HG03439 (cell line): ENCODE data around the gene NFIX.

Source experiments
- ATAC-seq: cut with Tn5 transposase; IDR thresholded peaks from one replicate; pipeline ENCODE4 v1.9.1; 2021; ENCODE audit warnings: mild to moderate bottlenecking, moderate library complexity; ENCODE audit not compliant: unreplicated experiment

NFIX gene

DNA sequence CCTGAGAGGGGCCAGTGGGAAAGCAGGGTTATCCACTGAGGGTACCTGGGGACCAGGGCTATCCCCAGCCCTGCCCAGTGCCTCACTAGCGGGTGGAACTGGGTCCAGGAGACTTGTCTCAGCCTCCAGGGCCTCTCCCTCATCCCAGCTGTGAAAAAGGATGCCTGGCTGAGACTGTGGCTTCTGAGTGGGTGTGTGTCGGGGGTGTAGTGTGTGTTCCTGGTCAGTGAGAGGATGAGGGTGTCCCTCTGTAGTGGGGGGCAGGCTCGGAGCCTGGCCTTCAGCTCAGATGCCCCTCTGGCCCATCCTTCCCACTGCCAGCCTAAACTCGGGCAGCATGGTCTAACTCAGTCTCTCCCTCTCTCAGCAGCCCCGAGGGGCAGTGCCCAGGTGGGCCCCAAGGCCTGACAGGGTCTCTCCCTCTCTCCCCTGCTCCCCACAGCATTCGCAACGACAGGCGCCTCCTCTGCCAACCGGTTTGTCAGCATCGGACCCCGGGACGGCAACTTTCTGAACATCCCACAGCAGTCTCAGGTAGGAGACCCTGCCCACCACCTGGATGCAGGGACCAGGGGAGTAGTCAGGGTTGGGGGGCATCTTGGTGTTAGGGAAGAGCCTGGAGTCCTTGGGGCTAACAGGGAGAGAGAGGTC, 94.7 kb downstream of the NFIX start:
- ATAC-seq, result no peak

DNA sequence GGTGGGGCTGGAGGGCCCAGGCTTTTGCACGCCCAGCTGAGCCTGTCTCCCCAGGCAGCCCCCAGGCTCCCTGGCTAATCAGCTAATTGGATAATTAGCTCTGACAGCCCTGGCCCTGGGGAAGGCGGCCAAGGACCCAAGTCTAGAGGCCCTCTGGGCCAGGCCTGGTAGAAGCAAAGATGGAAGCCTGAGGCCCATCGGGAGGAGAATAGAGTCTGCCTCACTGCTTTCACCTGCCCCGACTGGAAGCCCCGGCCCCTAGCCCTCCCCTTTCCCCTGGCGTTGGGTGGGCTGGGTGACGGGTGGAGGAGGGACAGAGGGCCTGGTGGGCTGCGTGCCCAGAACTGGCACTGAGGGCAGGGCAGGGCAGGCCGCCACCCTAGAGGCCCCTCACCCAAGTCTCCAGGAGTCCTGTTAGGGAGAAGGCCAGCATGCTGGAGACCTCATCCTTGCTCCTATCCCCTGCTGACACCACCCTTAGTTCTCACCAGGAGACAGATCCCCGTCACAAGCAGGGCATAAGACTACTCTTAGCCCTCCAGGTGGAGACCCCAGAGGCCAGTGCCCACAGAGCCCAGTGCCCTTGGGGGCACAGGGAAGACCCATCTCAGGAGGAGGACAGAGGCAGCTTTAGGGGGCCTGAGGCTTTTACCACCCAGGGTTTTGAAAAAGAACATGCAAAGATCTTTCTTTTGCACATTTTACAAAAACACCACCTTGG, 95.4 kb downstream of the NFIX start:
- ATAC-seq, result no peak

DNA sequence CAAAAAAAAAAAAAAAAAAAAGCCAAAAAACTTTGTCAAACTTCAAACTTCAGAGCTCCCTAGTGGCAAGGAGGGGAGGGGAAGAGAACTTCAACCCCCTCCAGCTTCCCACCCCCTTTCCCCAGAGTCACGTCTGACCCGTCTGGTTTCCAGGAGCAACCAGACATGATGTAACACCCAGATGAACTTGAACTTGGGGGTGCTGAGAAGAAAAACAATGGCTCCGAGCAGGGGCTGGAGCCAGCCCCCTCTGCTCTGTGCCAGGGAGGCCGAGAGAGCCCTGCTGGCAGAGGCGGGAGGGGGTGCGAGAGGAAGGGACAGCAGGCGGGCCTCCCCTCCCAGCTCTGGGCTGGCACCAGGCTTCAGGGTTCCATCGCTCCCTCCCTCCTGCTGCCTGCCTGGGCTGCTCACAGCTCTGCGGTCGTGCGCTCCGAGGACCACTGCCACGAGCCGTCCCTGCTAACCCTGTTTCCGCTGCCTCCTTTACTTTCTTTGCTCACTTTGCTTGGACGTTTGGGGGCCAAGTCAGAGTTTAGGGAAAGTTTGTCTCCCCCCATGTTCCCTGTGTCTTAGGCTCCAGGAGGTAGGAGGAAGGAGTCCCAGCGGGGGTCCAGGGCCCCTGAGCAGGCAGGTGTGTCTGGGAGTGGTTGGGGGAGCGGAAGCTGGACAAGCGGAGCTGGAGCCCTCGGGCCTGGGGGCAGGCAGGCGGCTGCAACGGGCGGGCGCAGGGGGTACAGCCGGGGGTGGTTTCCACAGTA, 96.3 kb downstream of the NFIX start:
- ATAC-seq, result no peak

DNA sequence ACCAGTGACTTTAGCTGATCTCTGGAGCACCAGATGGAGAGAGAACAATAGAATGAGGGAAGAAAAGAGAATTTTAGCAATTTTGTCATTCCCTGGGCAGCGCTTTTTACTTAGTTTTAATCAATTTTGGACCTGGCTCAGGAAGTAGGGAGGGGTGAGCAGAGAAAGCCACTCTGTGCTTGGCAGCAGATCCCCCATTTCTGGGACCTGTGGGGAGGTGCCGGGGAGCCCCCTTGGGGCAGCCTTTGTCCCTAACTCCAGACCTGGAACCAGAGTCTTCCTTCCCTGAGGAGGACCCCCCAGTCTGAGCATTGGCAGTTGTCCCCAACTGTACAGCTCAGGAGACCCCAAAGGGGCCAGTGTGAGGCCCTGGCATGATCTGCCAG, 96.9 kb downstream of the NFIX start:
- ATAC-seq, result no peak

DNA sequence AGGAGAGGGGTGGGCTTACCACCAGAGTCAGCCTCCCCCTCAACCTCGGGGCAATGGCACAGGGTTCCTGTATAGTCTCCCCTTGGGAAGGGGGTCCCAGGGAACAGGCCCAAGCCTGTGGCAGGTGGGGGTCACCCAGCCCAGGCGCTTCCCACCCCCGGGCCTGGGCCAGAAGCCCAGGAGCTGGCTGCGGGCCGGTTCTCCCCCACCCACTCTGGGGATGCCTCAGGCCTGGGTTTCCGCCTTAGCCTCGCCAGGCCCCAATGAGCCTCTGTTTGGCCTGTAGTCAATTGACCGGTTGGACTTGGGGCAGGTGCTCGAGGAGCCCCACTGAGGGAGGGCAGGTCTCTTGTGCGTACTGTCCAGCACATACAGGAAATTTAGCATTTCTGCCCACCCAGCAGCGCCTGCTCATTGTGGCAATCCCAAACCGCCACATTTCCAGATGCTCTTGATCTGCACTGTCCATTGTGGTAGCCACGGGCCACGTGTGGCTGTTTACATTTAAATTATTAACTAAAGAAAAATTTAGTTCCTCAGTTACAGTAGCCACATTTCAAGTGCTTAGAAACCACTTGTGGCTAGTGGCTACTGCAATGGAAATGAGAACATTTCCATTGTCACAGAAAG, 97.4 kb downstream of the NFIX start:
- ATAC-seq, result no peak

DNA sequence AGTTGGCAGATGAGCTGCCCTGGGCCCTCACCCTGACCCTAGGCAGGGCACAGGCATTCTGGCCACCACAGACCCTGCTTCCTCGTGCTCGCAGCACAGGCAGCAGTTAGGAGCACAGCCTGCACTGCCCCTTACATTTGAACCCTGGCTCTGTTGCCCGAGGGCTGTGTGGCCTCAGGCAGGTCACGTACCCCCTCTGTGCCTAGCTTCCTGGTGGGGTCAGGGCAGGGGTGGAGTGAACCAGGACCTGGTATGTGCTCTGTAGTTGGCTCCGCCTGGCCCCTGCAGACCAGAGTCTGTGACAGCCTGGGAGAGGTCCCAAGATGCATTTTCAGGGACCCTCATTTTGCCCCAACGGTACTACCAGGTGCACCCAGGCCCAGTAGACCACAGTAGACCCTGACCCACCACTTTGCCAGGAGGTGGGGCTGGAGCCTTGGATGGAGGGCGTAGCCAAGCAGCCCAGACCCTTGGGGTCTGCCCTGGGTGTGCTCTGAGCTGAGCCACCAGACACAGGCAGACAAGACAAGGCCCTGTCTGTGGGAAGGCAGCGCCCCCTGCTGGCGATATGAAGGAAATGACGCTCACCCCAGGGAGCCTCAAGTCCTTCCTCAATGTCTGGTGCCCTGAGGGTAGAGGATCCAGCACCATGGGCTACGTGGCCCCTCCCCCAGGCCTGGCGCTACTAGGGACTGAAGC, 98.3 kb downstream of the NFIX start:
- no peak for ATAC-seq

DNA sequence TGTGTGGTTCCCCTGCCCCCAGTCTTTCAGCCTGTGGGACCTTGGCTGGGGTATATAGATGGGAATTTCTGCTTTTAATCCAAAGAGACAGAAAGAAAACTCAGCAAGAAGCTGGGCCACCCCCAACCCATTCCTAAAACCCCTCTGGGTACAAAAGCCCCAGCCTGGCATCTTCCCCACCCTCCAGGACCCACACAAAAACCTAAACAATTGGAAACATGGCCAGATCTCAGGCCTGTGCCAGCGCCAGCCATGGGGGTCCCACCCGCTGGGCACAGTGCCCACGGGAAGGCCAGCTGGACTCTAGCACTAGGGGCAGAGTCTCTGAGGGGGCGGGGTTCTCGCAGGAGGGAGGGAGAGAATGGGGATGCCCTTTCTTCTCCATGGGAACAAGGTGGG, 98.8 kb downstream of the NFIX start:
- no peak for ATAC-seq

DNA sequence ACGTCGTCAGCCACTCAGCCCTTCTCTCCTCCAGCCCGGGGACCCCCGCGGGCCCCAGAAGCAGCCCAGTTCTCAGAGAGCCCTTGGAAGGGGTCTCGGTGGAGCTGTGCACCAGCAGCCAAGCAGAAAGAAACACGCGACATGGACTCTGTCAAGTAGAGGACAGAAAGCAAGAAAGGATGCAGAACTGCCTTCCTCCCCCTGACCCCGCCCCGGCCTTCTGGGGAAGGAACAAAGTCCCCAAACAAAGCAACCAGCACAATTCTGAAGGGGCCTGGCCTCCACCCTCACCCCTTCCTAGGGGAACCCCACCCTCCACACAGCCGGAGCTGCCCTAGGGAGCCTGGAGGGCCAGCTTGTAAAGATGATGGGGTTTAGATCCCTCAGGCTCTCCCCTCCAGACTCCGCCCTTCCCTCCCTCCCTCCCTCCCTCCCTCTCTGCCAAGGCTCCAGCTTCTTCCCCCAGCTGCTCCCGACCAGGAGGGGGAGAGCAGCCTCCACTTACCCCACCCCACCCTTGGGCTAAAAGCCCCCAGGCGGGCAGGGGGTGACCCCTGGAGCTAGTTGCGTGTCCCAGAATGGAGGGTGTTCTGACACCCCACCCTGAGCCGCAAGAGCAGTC, 99.6 kb downstream of the NFIX start:
- no peak for ATAC-seq

DNA sequence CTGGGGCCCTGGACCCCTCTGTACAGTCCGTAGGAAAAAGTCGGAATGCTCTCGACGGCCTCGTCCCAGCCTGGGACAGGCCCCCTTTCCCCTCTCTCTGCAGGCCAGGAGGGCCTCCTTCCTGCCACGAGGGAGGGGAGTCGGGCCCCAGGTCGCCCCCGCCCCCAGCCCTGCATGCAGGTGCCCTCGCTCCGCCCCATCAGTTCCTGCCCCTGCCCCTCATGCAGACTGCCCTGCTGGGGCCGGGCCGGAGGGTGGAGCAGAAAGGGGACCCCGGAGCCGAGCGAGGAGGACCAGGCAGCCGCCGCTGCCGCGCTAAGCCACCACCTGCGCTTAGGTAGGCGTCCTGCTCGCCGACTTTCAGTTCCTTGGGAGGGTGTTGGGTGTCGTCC, 100.1 kb downstream of the NFIX start:
- ATAC-seq, result no peak

DNA sequence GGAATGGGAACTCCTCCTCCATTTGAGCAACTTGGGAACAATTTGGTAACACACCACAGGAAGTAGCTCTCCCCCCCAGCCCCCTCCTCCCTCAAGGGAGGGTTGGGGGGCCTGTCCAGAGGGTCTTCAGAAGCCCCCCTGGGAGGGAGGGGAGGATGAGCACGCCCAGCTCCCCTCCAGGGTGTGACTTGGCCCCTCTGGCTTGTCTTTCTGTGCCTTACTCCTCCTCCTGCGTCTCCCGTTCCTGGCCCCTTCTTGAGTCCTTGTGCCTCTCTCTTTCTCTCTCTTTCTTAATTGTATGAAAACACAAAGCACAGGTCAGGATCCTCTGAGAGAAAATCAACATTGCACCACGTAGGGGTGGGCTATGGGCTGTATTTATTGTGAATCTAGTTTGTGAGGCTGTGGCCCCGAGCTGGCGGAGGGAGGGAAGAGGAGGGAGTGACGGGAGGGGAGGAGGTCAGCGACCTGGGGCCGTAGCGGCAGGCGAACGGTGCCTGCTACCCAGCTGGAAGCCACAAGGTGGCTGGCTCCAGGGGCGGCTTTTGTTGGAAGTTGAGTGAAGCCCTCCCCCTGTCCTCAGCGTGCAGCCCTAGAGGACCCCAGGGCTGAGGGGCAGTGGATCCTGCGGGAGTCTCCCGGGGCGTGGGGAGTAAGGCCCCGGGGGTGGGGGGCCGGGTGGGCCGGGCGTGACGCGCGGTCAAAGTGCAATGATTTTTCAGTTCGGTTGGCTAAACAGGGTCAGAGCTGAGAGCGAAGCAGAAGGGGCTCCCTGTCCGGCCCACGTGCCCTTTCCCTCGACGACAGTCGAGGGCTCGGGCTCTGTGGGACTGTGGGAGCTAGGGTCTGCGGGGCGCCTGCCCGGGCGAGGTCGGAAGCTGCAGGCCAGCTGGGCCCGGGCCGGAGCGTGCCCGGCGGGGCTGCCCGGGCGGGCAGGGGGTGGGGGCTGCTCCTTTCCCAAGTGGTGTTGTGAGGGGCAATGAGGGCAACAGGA, 101.0 kb downstream of the NFIX start:
- no peak for ATAC-seq

DNA sequence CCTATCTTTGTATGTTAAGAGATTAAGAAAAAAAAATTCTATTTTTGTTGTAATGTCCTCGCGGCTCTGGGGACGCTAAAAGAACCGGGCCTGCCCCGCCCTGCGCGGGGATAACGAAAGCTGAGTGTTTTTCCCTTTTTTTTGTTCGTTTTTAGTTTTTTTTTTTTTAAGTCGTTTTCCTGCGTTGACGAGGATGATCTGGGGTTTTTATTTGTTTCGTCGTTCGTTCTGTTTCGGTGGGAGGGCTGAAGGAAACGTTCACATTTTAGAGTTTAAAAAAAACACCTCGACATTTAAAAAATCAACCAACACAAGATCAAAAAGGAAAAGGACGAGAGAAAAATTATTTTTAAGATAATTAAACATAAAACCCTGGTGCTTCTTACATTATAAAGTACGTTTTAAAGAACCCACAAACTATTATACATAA, 101.8 kb downstream of the NFIX start:
- ATAC-seq, result no peak

DNA sequence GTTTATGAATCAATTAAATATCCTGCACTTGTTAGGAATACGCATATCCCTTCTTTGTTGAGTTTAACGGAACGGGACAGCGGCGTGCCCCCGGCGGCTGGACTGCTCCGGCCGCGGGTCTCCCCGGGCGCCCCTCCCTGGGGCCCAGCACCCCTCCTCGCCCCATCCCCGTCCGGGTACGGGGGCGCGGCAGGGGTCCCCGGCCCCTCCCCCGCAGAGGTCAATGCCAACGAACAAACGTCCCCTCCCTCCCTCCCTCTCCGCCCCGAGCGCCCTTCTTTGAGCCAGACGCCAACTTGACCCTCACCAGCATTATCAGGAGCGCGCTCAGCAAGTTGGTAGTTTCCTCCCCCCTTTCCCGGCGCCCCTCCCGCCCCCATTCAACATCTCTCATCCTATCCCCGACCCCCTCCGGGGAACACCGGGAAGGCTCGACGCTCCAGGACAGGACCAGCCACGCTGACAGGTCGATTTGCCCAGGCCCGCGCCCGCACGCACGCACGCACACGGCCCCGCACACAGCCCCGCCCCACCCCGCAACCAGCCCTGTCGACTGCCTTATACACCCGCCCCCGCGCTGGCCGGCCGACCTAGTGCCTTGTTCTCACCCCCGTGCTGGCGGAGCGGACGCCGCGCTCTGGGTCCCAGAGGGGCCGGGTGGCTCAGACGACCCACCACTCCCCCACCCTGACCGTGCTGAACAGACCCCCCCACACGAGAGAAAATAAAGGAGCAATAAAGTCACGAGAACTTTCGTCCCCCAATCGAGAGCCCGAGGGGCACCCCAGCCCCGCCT, 102.4 kb downstream of the NFIX start:
- no peak for ATAC-seq

DNA sequence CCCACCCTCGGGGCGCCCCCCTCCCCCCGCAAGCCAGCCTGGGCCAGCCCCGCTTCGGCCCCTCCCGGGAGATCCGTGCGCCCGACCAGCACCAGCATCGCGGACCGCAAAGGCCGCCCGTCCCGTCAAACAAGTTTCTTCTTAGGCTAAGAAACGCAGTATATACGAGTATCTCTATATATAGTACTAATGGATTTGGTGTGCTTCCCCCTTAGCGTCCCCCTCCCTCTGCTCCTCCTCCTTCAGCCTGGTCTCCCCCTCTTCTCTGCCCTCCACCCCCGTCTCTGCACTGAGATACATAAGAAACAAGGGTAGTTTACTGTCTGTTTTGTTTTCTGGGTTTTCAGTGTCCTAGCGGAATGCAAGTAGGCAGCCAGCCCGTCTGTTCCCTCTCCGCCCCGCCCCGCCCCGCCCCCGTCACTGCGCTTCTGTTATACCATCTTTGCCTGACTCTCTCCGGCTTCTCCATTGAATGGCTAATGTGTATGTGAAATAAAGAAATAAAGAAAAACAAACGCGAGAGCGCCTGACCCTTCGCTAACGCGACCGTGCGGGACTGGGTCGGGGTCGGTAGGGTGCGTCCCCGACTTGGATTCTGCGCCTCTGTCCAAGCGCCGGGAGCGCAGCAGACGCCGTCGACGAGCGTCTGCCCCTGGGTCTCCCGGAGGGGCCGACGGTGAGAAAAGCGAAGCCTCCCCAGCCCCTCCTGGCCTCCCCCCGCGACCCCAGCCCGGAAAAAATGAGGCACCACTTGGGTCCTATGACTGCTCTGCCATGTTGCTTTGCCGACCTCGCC, 103.2 kb downstream of the NFIX start:
- no peak for ATAC-seq

DNA sequence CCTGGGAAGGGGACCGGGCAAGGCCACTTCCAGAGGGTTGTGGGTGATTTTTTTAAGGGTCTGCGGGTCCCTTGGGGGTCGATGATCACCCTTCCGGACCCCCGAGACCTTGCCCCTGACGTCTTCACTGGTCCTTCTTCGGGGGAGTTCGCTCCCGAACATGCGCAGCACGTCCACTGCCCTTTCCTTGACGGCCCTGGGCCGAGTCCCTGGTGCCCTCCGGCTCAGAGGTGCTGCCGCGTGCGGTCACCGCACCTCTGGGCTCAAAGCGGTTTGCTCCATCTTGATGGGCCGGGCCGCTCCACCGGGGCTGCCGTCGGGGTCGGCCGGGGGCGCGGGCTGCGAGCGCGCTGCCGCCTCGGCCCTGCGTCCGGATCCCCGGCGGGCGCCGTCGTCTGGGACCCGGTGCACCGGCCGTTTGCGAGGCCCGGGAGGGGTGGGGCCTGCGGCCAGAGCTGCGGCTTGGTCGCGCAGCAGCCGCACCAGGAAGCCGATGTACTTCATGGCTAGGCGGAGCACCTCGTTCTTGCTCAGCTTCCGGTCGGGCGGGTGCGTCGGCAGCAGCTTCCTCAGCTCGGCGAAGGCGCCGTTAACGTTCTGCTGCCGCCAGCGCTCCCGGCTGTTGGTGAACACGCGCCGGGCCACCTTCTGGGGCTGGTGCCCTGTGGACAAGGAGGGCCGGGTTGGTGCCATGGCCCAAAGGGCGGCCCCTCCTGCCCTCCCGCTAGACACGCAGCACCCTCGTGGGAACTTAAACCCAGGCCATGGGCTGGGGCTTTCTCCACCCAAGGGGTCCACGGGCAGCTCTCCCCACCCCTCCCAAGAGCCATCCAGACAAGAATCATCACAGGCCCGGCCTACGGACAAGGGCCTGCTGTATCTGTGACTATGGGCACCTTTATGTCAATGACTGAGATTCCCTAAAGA, 104.1 kb downstream of the NFIX start:
- no peak for ATAC-seq

DNA sequence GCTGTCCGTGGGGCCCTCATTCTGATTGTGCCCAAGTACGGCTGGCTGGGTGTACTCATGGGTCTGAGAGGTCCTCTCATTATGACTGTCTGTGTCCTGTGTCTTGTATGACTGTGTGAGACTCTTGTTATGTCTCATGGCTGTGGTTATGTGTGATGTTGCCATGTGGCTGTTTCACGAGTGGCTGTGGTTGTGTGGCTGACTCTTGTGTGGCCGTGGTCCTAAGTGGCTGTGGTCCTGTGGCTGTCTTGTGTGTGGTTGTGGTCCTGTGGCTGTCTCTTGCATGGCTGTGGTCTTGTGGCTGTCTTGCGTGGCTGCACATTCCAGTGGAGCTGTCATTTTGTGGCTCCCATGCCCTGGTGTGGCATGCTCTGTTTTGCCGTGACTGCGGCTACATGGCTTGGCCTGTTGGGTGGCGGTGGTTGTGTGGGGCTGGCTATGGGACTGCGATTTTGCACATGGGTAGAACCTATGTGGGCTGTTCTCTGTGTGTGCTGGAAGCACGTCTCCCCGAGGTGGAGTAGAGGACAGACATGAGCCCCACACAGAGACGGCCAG, 104.8 kb downstream of the NFIX start:
- no peak for ATAC-seq

DNA sequence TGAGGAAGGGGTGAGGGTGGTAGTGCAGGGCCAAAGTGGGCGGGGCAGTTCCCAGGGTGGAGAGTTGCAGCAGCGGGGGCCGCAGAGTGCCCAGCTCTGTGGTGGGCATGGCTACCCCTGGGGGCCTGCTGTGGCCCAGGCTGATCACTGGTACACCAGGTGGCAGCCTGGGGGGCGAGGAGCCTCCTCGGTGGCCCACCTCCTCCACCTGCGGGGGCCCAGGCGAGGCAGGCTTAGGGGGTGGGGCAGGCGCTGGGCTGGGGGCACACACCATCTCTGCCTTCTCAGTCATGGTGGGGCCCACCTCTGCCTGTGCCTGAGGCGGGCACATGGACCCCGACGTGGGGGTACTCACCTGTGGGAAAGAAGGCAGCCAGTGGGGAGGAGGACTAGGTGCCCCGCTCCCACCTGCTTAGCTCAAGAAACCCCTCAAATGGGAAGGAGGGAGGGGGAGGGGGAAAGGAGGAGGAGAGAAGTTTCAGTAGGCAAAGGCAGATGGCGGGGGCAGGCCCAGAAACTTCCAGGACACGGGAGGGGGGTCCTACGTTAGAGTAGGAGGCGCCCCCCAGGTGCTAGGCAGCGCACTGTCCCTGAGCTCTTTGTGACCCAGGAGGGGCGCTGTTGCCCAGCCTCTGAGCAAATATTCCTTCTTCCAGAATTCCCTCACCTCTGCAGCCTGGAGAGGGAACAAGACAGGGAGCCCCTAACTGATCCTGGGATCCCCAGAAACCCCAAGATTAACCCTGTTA, 105.7 kb downstream of the NFIX start:
- ATAC-seq, result no peak
